K562 (cell line): ENCODE results near the gene CRYM. TPM values are rescaled to one million over a fixed set of nuclear protein-coding genes. Genes with fewer than 3 reads are reported as not detected.

Source experiments
- AFF1 ChIP-seq, 2 experiments: fragments of 450-650 bp; IDR thresholded peaks; 2 replicates each; pipeline ENCODE4 v1.6.1; 2018; ENCODE audit warnings: mild to moderate bottlenecking in 2 of 2, low read depth in 1 of 2; ENCODE audit not compliant: partially characterized antibody in 2 of 2
- BRF2 ChIP-seq: IDR thresholded peaks from 3 replicates; pipeline ENCODE4 v1.6.1; 2011; ENCODE audit warnings: borderline replicate concordance, mild to moderate bottlenecking; ENCODE audit not compliant: insufficient read length, insufficient read depth
- CBX1 ChIP-seq: sonication (generic); IDR thresholded peaks from 2 replicates; pipeline ENCODE4 v1.6.1; 2016; ENCODE audit warnings: antibody characterized with exemption, low read depth, mild to moderate bottlenecking
- CHD1 ChIP-seq: fragments of 200-600 bp; sonication (generic); IDR thresholded peaks from one replicate; pipeline ENCODE4 v1.6.1; 2012; ENCODE audit warnings: mild to moderate bottlenecking, moderate library complexity, low read length, inconsistent platforms
- HNRNPLL ChIP-seq: fragments of 200-400 bp; formaldehyde crosslinking; IDR thresholded peaks from 2 replicates; pipeline ENCODE4 v1.6.1; 2017; ENCODE audit warnings: low read length, low read depth, mild to moderate bottlenecking; ENCODE audit not compliant: poor library complexity, severe bottlenecking
- KAT8 ChIP-seq: fragments of 450-650 bp; IDR thresholded peaks from 2 replicates; pipeline ENCODE4 v1.6.1; 2016; ENCODE audit warnings: low read depth, mild to moderate bottlenecking
- MAFK ChIP-seq: IDR thresholded peaks from 2 replicates; pipeline ENCODE4 v1.6.1; 2011; ENCODE audit warnings: low read length, improper control_type of control experiment
- MCM2 ChIP-seq: fragments of 450-650 bp; IDR thresholded peaks from 2 replicates; pipeline ENCODE4 v1.6.1; 2017; ENCODE audit warnings: low read depth, mild to moderate bottlenecking
- NCOA4 ChIP-seq: fragments of 450-650 bp; IDR thresholded peaks from 2 replicates; pipeline ENCODE4 v1.6.1; 2018; ENCODE audit warnings: mild to moderate bottlenecking; ENCODE audit not compliant: partially characterized antibody
- PCBP1 ChIP-seq: fragments of 200-400 bp; formaldehyde crosslinking; IDR thresholded peaks from 2 replicates; pipeline ENCODE4 v1.6.1; 2018; ENCODE audit warnings: mild to moderate bottlenecking, low read depth, low read length; ENCODE audit not compliant: poor library complexity, severe bottlenecking
- SREBF2 ChIP-seq: sonication (generic); formaldehyde crosslinking; IDR thresholded peaks from 2 replicates; pipeline ENCODE4 v1.4.0; 2020; ENCODE audit warnings: mild to moderate bottlenecking, missing genetic modification reagents
- TEAD4 ChIP-seq, 2 experiments: sonication (generic) in 1 of 2; formaldehyde crosslinking in 1 of 2; IDR thresholded peaks; 2 replicates each; pipeline versions ENCODE4 v1.6.1 to v1.8.0; 2012 to 2022; ENCODE audit warnings: borderline replicate concordance in 1 of 2, inconsistent platforms in 1 of 2, low read length in 1 of 2, mild to moderate bottlenecking in 1 of 2, missing genetic modification reagents in 1 of 2
- ZBTB9 ChIP-seq: fragments of 450-650 bp; formaldehyde crosslinking; IDR thresholded peaks from 2 replicates; pipeline ENCODE4 v1.4.0; 2020; ENCODE audit warnings: mild to moderate bottlenecking, moderate library complexity
- ZFP36 ChIP-seq: fragments of 150-350 bp; IDR thresholded peaks from 2 replicates; pipeline ENCODE4 v1.6.1; 2018; ENCODE audit warnings: low read length, low read depth; ENCODE audit not compliant: partially characterized antibody
- ZNF282 ChIP-seq: sonication (generic); formaldehyde crosslinking; IDR thresholded peaks from 2 replicates; pipeline ENCODE4 v1.8.1; 2023; ENCODE audit warnings: missing genetic modification reagents
- polyA plus RNA-seq, 8 experiments: library from polyadenylated mRNA; depleted of rRNA in 4 of 8; stranded (reverse) in 5 of 8; unstranded in 3 of 8; fragments of >200 nt; fragmentation: Nextera tagmentation in 2 of 8; fragmentation: Illumina TruSeq in 1 of 8; extraction: Ambion mirVana in 2 of 8; extraction: Trizol in 1 of 8; gene quantifications; 2 replicates each; pipeline versions ENCODE4 v1.2.1 to v1.2.3, GENCODE V29; 2011 to 2014; ENCODE audit warnings: inconsistent platforms in 1 of 8, missing spikeins in 1 of 8
- total RNA-seq, 7 experiments: library from RNA; depleted of rRNA in 6 of 7; stranded (reverse); fragments of >200 nt in 6 of 7; fragmentation: Illumina TruSeq in 2 of 7; extraction: Trizol in 2 of 7; gene quantifications; 2 replicates each; pipeline versions ENCODE4 v1.2.1 to v1.2.3, GENCODE V29; 2011 to 2021; ENCODE audit warnings: low replicate concordance in 1 of 7
- TF ChIP-seq, protein P1 (sequence below): fragments of 250-450 bp; sonication (Bioruptor Pico); IDR thresholded peaks from 2 replicates; pipeline ENCODE4 v1.4.0; 2020; ENCODE audit warnings: mild to moderate bottlenecking, moderate library complexity, borderline replicate concordance

The CRYM gene
- total and polyA plus RNA-seq, 9 of the 15 experiments (the other 6 are each of a cell fraction or from before 2014, with no cell fraction given), result 0.08 to 0.98 (median 0.47) TPM

- TF ChIP-seq AFF1 (IDR thresholded peaks at IDR 0.05; ENCODE audit: low read depth in 1 of 2, partially characterized antibody in 2 of 2) (peak in 1 of 2 experiments; percentile 20), BRF2 (no peak), HNRNPLL (no peak), ZBTB9 (no peak), MCM2 (no peak), CHD1 (no peak), SREBF2 (CRISPR knock-in tag) (no peak), NCOA4 (no peak), PCBP1 (no peak), KAT8 (no peak), CBX1 (no peak), ZFP36 (no peak), TEAD4 (IDR thresholded peaks at IDR 0.05; ENCODE audit: low read length) (no peak), TEAD4 (CRISPR knock-in tag; IDR thresholded peaks at IDR 0.05; ENCODE audit: borderline replicate concordance) (no peak), ZNF282 (CRISPR knock-in tag) (no peak), MAFK (peak; percentile 60; the same call in 1 of the 2 replicates)
- TF ChIP-seq, protein P1, sequence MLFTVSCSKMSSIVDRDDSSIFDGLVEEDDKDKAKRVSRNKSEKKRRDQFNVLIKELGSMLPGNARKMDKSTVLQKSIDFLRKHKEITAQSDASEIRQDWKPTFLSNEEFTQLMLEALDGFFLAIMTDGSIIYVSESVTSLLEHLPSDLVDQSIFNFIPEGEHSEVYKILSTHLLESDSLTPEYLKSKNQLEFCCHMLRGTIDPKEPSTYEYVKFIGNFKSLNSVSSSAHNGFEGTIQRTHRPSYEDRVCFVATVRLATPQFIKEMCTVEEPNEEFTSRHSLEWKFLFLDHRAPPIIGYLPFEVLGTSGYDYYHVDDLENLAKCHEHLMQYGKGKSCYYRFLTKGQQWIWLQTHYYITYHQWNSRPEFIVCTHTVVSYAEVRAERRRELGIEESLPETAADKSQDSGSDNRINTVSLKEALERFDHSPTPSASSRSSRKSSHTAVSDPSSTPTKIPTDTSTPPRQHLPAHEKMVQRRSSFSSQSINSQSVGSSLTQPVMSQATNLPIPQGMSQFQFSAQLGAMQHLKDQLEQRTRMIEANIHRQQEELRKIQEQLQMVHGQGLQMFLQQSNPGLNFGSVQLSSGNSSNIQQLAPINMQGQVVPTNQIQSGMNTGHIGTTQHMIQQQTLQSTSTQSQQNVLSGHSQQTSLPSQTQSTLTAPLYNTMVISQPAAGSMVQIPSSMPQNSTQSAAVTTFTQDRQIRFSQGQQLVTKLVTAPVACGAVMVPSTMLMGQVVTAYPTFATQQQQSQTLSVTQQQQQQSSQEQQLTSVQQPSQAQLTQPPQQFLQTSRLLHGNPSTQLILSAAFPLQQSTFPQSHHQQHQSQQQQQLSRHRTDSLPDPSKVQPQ (CRISPR knock-in tag), result no peak
These were observed 24.9 kb upstream of the CRYM start (continued) for GRCh38 chr16:21302898-21303528.
